ENCODE measurements around the gene TULP4.

Gene TULP4

DNA sequence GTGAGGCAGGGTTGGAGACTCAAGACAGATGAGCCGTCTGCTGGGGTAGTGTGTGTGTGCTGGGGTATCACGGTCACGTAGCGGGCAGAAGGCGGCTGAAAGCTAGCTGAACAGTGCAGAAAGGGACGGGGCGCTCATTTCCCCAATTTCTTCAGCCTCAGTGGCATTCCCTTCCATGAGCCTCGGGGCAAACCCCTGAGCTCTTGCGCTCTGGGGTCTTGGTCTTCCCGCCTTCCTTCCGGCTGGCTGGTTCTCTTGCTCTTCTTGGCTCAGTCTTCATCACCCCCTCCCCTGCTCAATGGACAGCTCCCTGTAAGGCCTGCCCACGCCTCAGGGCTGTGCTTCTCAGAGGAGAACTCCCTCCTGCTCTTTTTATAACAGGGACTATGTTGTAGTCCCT is 232.2 kb downstream of the TULP4 start:
- TF ChIP-seq, protein P1, sequence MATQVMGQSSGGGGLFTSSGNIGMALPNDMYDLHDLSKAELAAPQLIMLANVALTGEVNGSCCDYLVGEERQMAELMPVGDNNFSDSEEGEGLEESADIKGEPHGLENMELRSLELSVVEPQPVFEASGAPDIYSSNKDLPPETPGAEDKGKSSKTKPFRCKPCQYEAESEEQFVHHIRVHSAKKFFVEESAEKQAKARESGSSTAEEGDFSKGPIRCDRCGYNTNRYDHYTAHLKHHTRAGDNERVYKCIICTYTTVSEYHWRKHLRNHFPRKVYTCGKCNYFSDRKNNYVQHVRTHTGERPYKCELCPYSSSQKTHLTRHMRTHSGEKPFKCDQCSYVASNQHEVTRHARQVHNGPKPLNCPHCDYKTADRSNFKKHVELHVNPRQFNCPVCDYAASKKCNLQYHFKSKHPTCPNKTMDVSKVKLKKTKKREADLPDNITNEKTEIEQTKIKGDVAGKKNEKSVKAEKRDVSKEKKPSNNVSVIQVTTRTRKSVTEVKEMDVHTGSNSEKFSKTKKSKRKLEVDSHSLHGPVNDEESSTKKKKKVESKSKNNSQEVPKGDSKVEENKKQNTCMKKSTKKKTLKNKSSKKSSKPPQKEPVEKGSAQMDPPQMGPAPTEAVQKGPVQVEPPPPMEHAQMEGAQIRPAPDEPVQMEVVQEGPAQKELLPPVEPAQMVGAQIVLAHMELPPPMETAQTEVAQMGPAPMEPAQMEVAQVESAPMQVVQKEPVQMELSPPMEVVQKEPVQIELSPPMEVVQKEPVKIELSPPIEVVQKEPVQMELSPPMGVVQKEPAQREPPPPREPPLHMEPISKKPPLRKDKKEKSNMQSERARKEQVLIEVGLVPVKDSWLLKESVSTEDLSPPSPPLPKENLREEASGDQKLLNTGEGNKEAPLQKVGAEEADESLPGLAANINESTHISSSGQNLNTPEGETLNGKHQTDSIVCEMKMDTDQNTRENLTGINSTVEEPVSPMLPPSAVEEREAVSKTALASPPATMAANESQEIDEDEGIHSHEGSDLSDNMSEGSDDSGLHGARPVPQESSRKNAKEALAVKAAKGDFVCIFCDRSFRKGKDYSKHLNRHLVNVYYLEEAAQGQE (IDR thresholded peaks at IDR 0.05; ENCODE audit: low read depth): peak; percentile 23; the same call in 1 of the 2 replicates
- TF ChIP-seq YY1 (IDR thresholded peaks at IDR 0.05; ENCODE audit: low read depth): no peak

DNA sequence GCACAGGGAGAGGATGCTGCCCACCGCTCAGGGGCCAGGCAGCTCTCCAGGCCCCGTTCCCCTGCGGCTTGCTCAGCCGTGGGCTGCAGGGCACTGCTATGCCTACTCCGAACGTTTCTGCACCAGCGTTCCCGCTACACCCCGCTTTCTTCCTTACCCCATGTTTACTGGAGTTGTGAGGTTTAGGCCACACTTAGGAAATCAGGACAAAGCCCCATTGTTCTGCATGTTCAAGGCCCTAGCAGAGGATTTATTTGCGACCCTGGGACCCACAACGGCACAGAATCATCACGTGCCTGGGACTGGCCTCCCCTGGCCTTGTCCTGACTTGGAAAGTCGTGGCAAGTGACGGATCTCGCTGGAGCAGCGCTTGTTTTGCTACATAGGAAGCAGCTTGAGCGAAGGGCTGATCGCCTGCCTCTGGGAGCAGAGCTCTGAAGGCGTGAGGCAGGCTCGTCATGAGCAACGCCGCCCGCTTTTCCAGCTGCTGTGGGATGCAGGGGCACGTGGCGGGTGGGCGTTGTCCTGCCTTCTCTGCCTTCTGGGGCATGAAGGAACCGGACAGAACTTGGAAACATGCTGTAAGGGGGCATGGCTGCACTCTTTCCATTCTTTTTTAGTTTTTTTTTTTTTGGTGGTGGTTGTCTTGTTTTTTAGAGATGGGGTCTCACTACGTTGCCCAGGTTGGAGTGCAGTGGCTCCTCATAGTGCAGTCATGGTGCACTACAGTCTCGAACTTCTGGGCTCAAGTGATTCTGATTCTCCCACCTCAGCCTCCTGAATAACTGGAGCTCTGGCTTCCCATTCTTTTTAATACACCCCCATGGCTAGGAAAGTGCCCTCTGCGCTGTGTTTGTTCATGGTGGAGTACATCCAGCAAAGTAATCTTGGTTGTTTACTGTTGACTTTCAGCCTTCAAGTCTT is 233.0 kb downstream of the TULP4 start:
- TF ChIP-seq CREB1 (IDR thresholded peaks at IDR 0.05; ENCODE audit: low read depth) (no peak), CEBPB (IDR thresholded peaks at IDR 0.05) (no peak), EP300 (IDR thresholded peaks at IDR 0.05; ENCODE audit: borderline replicate concordance) (no peak), TEAD4 (IDR thresholded peaks at IDR 0.05) (no peak), ZBTB7A (IDR thresholded peaks at IDR 0.05; ENCODE audit: low read depth) (no peak), FOXM1 (IDR thresholded peaks at IDR 0.05; ENCODE audit: borderline replicate concordance, low read depth) (no peak), EGR1 (IDR thresholded peaks at IDR 0.05) (no peak), TCF12 (IDR thresholded peaks at IDR 0.05; ENCODE audit: low read depth) (no peak)
- TF ChIP-seq, protein P2, sequence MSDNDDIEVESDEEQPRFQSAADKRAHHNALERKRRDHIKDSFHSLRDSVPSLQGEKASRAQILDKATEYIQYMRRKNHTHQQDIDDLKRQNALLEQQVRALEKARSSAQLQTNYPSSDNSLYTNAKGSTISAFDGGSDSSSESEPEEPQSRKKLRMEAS (IDR thresholded peaks at IDR 0.05): no peak

DNA sequence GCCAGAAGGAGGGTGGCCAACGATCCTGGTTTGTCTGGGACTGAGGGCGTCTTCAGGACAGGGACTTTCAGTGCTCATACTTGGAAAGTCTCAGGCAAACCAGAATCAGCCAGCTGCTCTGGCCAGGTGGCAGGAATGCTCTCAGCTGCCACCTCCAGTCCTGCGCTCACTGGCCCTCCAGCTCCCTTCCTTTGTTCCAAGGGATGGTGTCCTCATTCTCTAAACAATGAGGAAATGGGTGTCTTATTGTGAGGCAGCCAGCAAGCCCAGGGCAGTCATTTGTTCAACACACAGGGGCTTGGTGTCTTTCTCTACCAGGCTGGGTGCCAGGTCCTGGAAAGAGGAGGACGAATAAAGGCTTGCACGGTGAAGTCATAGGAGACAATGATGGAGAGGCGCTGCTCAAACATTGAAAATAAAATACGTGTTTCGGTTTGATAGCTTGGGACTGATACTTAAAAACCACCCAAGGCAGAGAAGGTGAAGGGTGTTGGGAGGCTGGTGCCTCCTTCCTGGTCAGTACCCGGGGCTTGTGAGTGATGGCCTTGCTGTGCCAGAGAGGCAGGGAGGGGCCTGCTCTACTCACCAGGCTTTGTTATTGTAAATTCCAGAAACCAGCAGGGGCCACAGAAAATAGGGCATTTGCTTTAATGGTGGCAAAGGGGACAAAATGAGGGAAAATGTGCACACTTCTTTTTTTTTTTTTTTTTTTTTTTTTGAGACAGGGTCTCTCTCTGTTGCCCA is 236.3 kb downstream of the TULP4 start:
- TF ChIP-seq TAF1 (IDR thresholded peaks at IDR 0.05; ENCODE audit: low read depth) (no peak), TCF12 (IDR thresholded peaks at IDR 0.05; ENCODE audit: low read depth) (no peak), EP300 (IDR thresholded peaks at IDR 0.05; ENCODE audit: borderline replicate concordance) (no peak), NFIC (IDR thresholded peaks at IDR 0.05) (no peak), CEBPB (IDR thresholded peaks at IDR 0.05) (no peak), RAD21 (IDR thresholded peaks at IDR 0.05; ENCODE audit: low read depth) (no peak), YY1 (IDR thresholded peaks at IDR 0.05; ENCODE audit: low read depth) (no peak), EGR1 (IDR thresholded peaks at IDR 0.05) (no peak), CREB1 (IDR thresholded peaks at IDR 0.05; ENCODE audit: low read depth) (no peak), ZBTB7A (IDR thresholded peaks at IDR 0.05; ENCODE audit: low read depth) (no peak), FOXM1 (IDR thresholded peaks at IDR 0.05; ENCODE audit: borderline replicate concordance, low read depth) (no peak)
- TF ChIP-seq, protein P2 (IDR thresholded peaks at IDR 0.05): no peak
- TF ChIP-seq, protein P1 (IDR thresholded peaks at IDR 0.05; ENCODE audit: low read depth): no peak
- TF ChIP-seq, protein P3, sequence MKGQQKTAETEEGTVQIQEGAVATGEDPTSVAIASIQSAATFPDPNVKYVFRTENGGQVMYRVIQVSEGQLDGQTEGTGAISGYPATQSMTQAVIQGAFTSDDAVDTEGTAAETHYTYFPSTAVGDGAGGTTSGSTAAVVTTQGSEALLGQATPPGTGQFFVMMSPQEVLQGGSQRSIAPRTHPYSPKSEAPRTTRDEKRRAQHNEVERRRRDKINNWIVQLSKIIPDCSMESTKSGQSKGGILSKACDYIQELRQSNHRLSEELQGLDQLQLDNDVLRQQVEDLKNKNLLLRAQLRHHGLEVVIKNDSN (IDR thresholded peaks at IDR 0.05): no peak

DNA sequence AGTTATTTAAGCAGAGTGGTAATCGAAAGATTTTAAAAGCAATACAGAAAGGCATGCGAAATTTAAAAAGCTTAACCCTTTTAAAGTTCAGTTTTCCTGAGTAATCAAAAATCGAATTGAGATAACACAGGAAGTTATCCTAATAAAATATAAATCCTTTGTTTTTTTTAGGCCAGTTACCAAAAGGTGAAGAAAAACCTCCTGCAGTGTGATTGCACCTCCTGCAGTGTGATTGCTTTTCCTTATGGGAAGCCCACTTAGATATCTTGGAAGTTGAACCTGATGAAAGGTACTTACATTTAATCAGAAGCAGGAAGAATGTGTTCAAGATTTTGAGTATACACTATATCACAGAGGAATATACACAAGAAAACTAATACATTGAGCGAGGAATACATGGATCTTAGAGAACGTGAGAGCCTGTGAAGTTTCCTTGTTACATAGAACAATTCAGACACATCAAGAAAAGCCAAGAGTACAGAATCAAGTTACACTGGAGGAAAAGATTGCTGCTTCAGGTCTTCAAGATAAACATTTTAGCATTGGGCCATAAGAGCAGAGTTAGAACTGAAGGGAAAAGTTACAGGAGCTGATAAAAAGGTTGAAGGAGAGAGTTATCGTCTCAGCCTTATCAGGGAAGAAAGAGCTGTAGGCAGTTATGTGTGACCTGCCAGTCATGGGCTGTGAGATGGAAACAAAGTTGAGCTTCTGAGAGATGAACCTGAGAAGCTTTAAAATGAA is 240.0 kb downstream of the TULP4 start:
- TF ChIP-seq, protein P3 (IDR thresholded peaks at IDR 0.05): no peak
- TF ChIP-seq ZBTB7A (IDR thresholded peaks at IDR 0.05; ENCODE audit: low read depth) (no peak), CREB1 (IDR thresholded peaks at IDR 0.05; ENCODE audit: low read depth) (no peak), FOXM1 (IDR thresholded peaks at IDR 0.05; ENCODE audit: borderline replicate concordance, low read depth) (no peak), TCF12 (IDR thresholded peaks at IDR 0.05; ENCODE audit: low read depth) (no peak), EGR1 (IDR thresholded peaks at IDR 0.05) (no peak), EP300 (IDR thresholded peaks at IDR 0.05; ENCODE audit: borderline replicate concordance) (no peak), TAF1 (IDR thresholded peaks at IDR 0.05; ENCODE audit: low read depth) (no peak), CEBPB (IDR thresholded peaks at IDR 0.05) (no peak), NFIC (IDR thresholded peaks at IDR 0.05) (no peak), YY1 (IDR thresholded peaks at IDR 0.05; ENCODE audit: low read depth) (no peak), TEAD4 (IDR thresholded peaks at IDR 0.05) (no peak), RAD21 (IDR thresholded peaks at IDR 0.05; ENCODE audit: low read depth) (no peak)
- TF ChIP-seq, protein P1 (IDR thresholded peaks at IDR 0.05; ENCODE audit: low read depth): no peak
- TF ChIP-seq, protein P2 (IDR thresholded peaks at IDR 0.05): no peak
